Neural crest cell (in vitro differentiated cells): ENCODE data around the gene ZDHHC8. TPM values are rescaled to one million over a fixed set of nuclear protein-coding genes. Genes with fewer than 3 reads are reported as not detected.

Experiments
- DNase-seq: peaks from one replicate; pipeline ENCODE4 v3.0.0; 2021; ENCODE audit warnings: low read depth, mixed read lengths, low spot score
- H3K27ac Mint-ChIP-seq: one replicate; pipeline ENCODE4 v1.8.0; 2021; ENCODE audit warnings: mild to moderate bottlenecking, mixed read lengths; ENCODE audit not compliant: unreplicated experiment
- H3K27me3 Mint-ChIP-seq: 2 replicates; pipeline ENCODE4 v1.8.0; 2021; ENCODE audit warnings: low read depth, mild to moderate bottlenecking, mixed read lengths
- H3K36me3 Mint-ChIP-seq: 2 replicates; pipeline ENCODE4 v1.8.0; 2021; ENCODE audit warnings: low read depth, mild to moderate bottlenecking, mixed read lengths
- H3K4me1 Mint-ChIP-seq: 2 replicates; pipeline ENCODE4 v1.8.0; 2021; ENCODE audit warnings: mixed read lengths
- H3K4me3 Mint-ChIP-seq: one replicate; pipeline ENCODE4 v1.8.0; 2021; ENCODE audit warnings: mild to moderate bottlenecking, mixed read lengths
- H3K9me3 Mint-ChIP-seq: 2 replicates; pipeline ENCODE4 v1.8.0; 2021; ENCODE audit warnings: mixed read lengths
- total RNA-seq: library from RNA; stranded (reverse); gene quantifications from 2 replicates; pipeline ENCODE4 v1.2.1, GENCODE V29; 2021
- TF ChIP-seq, protein P1 (sequence below): fragments of 200-600 bp; sonication (generic); conservative IDR thresholded peaks from 2 replicates; pipeline ENCODE4 v1.5.0; 2021; ENCODE audit warnings: antibody characterized with exemption, mild to moderate bottlenecking

The ZDHHC8 gene
- total RNA-seq, 1 donor from 2014 or later = 98.9 TPM

DNA sequence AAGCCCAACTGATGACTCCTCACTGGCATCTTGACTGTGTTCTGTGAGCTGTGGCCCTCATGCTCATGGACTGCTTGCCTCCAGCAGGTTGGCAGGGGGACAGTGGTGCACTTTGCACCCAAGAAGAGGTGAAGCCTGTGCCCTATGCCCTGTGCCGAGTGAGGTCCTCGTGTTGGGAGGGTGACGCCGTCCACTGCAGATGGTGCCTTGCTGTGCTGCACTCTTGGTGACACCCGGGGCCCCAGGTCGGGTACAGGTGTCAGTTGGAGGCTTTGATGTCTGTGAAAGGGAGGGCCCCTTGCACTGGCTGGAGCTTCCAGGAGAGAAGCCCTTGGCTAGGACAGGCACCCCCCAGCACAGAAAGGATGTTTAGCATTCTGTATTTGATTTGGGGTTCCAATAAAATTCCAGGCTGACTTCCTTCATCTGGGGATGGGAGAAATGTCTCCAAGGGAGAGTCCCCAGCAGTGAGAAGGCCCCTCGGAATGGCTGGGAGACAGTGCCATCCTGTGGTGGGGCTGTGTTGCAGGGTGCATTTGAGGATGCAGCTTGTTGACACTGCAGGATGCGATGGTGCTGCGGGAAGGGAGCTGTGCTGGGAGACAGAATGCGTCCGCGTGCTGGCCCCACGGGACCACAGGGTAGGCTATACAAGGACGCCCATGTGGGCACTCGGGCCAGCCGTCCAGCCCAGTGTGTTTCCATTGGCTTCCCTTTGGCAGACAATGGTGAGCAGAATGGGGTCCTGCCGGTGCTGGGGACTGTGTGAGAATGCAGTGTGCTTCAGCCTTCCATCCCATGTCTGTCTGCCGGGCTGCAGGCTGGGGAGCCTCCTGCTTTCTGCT, 2.5 kb upstream of the ZDHHC8 start:
- Mint-ChIP-seq H3K36me3 (peaks cover 9% of the 10 kb centered on the region), H3K27me3 (peaks cover 5% of the 10 kb centered on the region), H3K9me3 (no peaks in the 10 kb centered on the region), H3K27ac (no peak overlapping the region), H3K4me1 (peaks cover 7% of the 10 kb centered on the region), H3K4me3 (peak overlapping the region; percentile 81)
- TF ChIP-seq, protein P1, sequence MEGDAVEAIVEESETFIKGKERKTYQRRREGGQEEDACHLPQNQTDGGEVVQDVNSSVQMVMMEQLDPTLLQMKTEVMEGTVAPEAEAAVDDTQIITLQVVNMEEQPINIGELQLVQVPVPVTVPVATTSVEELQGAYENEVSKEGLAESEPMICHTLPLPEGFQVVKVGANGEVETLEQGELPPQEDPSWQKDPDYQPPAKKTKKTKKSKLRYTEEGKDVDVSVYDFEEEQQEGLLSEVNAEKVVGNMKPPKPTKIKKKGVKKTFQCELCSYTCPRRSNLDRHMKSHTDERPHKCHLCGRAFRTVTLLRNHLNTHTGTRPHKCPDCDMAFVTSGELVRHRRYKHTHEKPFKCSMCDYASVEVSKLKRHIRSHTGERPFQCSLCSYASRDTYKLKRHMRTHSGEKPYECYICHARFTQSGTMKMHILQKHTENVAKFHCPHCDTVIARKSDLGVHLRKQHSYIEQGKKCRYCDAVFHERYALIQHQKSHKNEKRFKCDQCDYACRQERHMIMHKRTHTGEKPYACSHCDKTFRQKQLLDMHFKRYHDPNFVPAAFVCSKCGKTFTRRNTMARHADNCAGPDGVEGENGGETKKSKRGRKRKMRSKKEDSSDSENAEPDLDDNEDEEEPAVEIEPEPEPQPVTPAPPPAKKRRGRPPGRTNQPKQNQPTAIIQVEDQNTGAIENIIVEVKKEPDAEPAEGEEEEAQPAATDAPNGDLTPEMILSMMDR = peak; percentile 51
- peak; percentile 41 for DNase-seq

GRCh38 chr22:20129747-20130014, 1.9 kb upstream of the ZDHHC8 start:
- H3K27me3 Mint-ChIP-seq = peaks cover 5% of the 10 kb centered on the region
- peaks cover 9% of the 10 kb centered on the region for H3K36me3 Mint-ChIP-seq
- H3K4me1 Mint-ChIP-seq = peaks cover 7% of the 10 kb centered on the region
- H3K27ac Mint-ChIP-seq = no peak overlapping the region
- H3K9me3 Mint-ChIP-seq = no peaks in the 10 kb centered on the region
- H3K4me3 Mint-ChIP-seq = peak overlapping the region; percentile 81
- no peak for DNase-seq
- TF ChIP-seq, protein P1 = no peak

- no peaks in the 10 kb centered on the region for H3K9me3 Mint-ChIP-seq
- TF ChIP-seq, protein P1 = no peak
- peak overlapping the region; percentile 81 for H3K4me3 Mint-ChIP-seq
- DNase-seq = no peak
- peaks cover 7% of the 10 kb centered on the region for H3K4me1 Mint-ChIP-seq
- H3K36me3 Mint-ChIP-seq = peaks cover 9% of the 10 kb centered on the region
- H3K27ac Mint-ChIP-seq = no peak overlapping the region
- peaks cover 5% of the 10 kb centered on the region for H3K27me3 Mint-ChIP-seq
Observed at GRCh38 chr22:20130319-20130718, 1.3 kb upstream of the ZDHHC8 start.

DNA sequence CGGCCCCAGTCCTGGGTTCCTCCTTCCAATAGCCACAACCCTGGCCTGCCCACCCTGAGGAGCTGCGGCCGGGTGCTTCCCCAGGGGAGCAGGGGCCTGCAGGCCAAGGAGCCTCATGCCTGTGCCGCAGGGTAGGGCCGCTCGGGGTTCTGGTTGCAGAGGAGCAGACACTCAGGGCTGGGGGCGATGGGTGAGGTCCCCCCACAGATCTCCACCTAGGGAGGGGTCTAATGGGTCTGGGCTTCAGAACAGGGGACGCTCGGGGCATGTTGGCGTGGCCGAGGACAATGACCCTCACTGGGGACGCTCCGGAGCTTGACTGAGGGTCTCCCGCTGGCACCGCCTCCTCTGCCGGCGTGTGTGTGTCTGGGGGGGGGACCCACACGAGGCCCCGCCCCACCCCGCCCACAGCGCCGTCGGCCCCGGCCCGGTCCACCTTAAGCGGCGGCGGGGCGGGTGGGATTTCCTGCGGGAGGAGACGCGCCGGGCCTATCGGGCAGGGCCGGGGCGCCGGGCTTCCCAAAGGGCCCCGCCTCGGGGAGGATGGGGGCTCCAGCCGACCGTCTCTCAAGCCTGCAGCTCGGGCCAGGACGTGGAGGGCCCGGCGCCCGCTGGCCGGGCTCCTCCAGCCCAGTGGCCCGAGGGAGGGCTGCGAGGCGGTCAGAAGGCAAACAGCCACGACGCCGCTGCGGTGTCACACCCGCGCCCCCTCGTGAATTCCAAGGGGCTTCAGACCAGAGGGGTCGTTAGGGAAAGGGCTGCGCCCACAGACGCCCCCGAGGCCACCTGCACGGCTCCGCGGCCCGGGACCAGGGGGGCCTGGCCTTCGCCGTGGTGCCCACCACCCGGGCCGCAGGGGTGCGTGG, 640 bp upstream of the ZDHHC8 start:
- Mint-ChIP-seq H3K27ac (no peak overlapping the region), H3K36me3 (peaks cover 7% of the 10 kb centered on the region), H3K4me1 (peaks cover 7% of the 10 kb centered on the region), H3K27me3 (peaks cover 5% of the 10 kb centered on the region), H3K9me3 (no peaks in the 10 kb centered on the region), H3K4me3 (peak overlapping the region; percentile 81)
- peak; percentile 63 for DNase-seq
- TF ChIP-seq, protein P1 = no peak

DNA sequence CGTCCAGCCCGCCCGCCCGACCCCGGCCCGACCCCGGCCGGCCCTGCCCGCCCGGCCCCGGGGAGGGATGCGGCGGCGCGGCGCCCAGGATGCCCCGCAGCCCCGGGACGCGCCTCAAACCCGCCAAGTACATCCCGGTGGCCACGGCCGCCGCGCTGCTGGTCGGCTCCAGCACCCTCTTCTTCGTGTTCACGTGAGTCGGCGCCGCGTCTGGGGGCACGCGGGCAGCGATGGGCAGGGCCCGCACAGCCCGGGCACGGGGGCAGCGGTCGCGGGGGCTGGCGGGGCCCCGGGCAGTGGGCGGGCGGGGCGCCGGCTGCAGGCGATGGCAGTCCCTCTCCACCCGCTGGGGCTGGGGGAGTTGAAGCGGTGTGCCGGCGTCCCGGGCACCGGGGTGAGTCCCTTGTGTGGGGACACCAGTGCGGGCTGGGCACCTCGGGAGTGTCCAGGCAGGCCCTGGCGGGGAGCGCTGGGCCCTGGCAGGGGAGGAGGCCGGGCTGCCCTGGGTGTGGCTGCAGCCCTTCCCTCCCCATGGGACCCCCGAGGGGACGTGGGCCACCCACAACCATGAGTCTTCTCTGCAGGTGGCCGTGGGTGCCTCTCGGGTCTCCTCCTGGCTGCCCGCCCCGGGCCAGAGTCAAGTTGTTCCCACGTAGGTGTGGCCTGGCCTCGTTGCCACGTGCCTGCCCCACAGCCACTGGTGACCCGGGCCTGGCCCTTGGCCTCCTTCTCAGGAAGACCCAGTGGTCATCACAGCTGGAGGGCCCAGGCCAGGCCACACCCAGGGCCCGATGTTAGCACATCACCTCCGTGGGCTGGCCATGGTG, 468 bp downstream of the ZDHHC8 start:
- H3K9me3 Mint-ChIP-seq = no peaks in the 10 kb centered on the region
- peaks cover 5% of the 10 kb centered on the region for H3K27me3 Mint-ChIP-seq
- peaks cover 5% of the 10 kb centered on the region for H3K36me3 Mint-ChIP-seq
- TF ChIP-seq, protein P1 = no peak
- DNase-seq = no peak
- H3K4me1 Mint-ChIP-seq = peaks cover 10% of the 10 kb centered on the region
- H3K4me3 Mint-ChIP-seq = peak overlapping the region; percentile 86
- no peak overlapping the region for H3K27ac Mint-ChIP-seq
